NCI-H2196 treated with DMSO at 0.1 percent for 48 hours (cell line): Measurements from ENCODE around the gene TPP1.

Experiments used
- DNase-seq: peaks from one replicate; lab custom pipeline; 2025; ENCODE audit not compliant: unreplicated experiment; lab: John Stamatoyannopoulos, UW

The TPP1 gene

GRCh38 chr11:6619004-6619745, at the start of gene TPP1:
Gene TPP1 (minus strand): TSS chr11:6619422. CDS start chr11:6619400, 22 bp downstream.
- peak; percentile 83 for DNase-seq

DNA sequence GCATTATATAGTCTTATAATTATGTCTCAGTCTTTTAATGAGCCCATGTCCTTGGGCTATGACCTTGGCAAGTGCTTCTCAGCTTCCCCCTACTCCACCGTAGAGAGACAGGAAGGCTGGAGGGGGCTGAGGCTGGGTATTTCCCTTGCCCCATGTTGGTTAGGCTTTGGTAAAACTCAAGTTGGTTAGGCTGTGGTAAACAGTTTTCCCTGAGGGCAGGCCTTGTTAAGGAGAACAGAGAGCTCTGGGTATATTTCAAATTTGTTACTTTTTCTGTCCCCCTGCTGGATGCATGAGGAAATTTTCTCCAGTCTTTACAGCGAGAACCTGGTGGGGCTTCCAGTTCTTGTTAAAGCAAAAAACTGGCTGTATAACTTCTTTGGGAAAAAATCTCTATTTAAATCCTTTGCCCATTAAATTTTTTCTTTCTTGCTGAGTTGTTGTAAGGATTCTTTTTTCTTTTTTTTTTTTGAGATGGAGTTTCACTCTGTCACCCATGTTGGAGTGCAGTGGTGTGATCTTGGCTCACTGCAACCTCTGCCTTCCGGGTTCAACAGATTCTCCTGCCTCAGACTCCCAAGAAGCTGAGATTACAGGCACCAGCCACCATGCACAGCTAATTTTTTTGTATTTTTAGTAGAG, 48.6 kb upstream of the TPP1 start:
- DNase-seq: no peak

DNA sequence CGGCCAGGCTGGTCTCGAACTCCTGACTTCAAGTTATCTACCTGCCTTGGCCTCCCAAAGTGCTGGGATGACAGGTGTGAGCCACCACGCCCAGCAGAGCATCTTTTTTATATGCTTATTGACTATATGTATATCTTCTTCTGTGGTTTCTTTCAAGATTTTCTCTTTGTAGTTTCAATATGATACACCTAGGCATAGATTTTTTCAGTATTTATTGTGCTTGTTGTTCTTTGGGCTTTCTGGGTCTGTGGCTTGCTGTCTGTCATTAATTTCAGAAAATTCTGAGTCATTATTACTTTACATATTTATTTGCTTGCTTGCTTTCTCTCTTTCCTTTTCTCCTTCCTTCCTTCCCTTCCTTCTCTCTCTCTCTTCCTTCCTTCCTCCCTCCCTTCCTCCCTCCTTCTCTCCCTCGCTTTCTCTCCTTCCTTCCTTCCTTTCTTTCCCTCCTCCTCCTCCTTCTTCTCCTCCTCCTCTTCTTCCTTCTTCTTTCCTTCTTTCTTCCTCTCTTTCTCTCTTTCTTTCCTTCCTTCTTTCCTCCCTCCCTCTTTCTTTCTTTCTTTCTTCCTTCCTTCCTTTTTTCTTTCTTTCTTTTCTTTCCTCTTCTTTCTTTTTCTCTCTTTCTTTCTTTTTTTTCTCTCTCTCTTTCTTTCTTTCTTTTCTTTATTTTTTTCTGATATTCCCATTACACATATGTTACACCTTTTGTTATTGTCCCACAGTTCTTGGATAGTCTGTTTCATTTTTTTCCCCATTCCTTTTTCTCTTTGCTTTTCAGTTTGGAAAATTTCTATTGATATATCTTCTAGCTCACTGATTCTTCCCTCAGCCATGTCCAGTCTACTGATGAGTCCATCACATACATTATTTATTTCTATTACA, 47.3 kb upstream of the TPP1 start:
- DNase-seq: no peak

DNA sequence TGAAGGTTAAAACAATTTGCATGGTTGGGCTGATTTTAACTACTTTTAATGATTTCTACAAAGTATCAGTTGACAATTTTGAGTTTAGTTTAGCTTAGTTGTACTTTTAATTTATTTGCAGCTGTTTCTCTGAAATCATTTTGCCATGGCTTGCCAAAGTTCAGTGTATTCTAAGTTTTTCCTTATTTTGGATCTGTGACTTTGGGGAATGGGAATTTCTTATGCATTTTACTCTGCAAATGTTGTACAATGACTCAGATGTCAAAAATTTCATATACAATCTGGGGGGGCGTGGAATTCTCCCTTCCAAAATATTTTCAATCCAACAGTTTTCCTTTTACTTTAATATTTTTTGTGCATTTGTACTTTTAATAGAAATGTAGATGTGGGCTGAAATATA, 45.3 kb upstream of the TPP1 start:
- no peak for DNase-seq

GRCh38 chr11:6663794-6664469, 44.7 kb upstream of the TPP1 start:
- DNase-seq: no peak

GRCh38 chr11:6660712-6661111, 41.5 kb upstream of the TPP1 start:
- DNase-seq: no peak

DNA sequence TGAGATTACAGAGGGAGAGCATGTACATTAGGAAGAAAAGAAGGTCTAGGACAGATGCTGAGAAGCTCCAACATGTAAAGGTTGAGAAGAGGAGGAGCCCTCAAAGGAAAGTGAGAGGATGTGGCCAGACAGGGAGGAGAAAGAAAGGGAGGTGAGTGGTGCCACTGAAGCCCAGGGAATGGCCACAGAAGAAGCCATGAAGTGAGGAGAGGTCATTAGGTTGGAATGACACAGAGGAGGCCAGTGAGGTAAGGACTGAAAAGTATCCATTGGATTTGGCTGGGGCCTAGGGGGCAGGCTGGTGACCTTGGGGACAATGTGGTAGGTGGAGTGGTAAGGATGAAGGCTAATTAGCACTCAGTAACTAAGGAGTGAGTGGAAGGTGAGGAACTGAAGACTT, 39.4 kb upstream of the TPP1 start:
- no peak for DNase-seq

DNA sequence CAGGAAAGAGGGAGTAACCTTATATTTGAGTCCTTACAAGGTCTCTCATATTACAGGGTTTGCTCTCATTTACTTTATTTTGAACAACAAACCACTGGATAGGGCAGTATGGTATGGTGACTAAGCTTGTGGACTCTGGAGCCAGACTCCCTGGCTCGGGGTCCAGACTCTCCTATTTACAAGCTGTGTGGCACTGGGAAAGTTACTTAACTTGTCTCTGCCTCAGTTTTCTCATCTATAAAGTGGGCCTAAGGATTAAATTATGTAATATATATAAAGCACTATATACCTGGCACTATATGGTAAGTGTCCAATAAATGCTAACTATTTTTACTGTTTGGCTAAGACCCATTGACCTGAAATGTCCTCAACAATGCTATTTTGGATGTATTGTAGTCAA, 38.1 kb upstream of the TPP1 start:
- no peak for DNase-seq

GRCh38 chr11:6656936-6657335, 37.7 kb upstream of the TPP1 start:
- DNase-seq: no peak

- no peak for DNase-seq
Observed at GRCh38 chr11:6656584-6656915, 37.3 kb upstream of the TPP1 start.

- DNase-seq: no peak
Observed at GRCh38 chr11:6655790-6656583, 36.8 kb upstream of the TPP1 start, which contains the start of gene DCHS1. Gene DCHS1 (minus strand): TSS chr11:6655809. CDS start chr11:6641613, 14,196 bp downstream.

GRCh38 chr11:6655020-6655789, 36.0 kb upstream of the TPP1 start:
- DNase-seq: no peak

DNA sequence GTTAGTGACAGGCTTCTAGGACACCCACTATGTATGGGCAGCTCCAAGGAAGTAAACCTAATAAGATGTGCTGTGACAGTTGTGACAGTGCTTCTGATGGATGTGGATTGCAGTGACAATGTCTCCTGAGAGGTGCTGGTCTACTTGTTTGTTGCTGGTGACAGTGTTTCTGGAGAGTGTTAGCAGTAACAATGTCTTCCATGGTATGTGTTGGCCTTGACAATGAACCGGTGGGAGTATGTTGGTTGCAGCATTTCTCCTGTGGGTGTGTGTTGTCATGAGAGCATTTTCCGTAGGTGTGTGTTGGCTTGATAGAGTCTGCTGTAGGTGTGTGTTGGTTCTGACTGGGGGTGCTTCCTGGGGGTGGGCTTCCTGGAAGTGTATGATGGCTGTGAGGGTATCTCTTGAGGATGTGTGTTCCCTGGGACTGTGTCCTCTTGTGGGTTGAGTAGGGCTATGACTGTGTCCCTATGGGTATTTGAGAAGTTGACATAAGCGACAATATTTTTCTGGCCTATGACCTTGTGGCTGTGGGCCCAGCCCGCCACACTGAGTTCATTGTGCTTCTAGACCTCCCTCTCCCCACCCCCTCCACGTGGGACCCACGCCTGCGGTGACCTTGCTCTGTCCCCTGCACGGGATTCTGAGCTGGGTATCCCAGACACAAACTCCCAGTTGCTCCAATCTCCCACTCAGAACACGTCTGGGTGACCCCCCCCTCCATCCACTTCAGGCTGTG, 35.2 kb upstream of the TPP1 start:
- no peak for DNase-seq

DNA sequence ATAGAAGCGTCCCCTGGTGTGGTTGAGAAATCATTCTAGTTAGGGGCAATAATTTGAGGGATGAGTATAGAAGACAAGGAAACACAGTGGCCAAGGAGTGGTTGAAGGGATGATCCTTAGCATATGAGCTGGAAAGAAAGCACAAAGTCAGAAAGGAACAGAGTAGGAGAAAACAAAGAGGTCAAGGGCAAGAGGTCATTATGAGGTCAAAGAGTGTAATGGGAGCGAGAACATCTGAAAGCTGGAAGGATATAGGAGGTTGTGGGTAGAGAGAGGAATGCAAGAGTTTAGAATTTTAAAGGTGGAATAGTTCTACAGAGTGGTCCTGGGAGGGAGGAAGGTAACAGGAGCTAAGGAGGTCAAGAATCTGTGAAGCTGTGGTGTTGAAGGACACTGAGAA, 34.4 kb upstream of the TPP1 start:
- DNase-seq: no peak

DNA sequence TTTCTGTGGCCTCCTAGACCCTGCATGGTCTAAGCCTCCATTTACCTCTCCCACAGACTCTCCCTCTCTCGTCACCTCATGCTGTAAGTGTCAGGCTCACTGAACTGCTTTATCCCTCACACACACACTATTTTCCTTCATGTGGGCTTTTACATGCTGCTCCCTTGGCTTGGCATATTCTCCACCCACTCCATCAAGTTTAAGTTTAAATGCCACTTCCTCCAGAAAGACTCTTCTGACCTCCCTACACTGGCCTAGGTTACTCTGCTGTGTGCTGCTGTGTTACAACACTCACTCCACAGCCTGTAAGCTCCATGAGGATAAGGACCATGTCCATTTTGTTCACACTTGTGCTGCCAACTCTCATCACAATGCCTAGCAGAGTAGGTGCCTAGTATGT, 33.9 kb upstream of the TPP1 start:
- DNase-seq: no peak

DNA sequence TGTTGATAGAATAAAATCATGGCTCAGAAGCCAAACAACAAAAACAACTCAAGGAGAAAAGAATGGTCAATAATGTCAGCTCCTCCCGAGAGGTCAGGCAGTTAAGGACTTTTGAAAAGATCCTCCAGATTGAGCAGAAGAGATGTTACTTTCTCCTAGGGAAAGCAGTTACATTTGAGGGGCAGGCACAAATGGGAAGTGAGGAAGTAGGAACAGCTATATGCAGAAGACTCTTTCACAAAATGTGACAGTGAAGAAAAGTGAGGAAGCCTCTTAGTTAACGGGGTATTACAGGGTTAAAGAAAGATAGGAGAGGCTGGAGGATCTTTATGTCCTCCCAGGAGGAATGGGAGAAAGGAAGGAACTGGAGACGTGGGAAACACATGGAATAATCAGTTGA, 33.0 kb upstream of the TPP1 start:
- DNase-seq: no peak

DNA sequence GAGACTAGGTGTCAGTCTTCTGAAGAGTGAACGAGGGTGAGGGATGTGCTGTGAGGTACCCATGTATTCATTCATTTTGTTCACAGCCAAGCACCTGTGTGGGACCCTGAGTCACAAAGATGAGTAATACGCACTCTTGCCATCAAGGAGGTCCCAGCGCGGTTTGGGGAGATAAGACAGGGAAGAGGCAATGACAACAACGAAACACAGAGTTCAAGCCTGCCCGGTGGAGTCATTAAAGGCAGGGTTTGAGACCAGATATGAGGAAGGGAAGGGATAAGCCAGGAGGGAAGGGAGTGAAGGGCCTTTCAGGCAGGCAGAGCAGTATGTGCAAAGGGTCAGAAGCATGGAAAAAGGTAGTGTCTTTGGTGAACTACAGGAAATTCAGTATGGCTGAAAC, 31.8 kb upstream of the TPP1 start:
- DNase-seq: no peak

DNA sequence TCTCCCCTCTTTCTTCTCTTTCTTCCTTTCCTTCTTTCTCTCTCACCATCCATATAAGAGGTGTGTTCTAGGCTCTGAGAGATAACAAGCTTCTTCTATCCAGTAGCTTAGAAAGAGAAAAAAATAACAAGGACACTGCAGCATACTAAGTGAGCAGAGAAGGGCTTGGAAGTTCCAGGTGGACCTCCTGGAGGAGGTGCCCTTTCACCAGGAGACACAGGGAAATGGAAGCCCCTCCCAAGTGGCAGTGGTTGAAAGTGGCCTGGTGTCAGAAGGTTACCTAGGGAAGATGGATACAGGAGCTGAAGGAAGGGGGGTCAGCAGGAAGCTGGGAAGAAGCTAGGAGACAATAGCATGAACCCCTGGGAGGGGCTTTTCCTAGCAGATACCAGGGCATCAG, 30.9 kb upstream of the TPP1 start:
- DNase-seq: no peak

DNA sequence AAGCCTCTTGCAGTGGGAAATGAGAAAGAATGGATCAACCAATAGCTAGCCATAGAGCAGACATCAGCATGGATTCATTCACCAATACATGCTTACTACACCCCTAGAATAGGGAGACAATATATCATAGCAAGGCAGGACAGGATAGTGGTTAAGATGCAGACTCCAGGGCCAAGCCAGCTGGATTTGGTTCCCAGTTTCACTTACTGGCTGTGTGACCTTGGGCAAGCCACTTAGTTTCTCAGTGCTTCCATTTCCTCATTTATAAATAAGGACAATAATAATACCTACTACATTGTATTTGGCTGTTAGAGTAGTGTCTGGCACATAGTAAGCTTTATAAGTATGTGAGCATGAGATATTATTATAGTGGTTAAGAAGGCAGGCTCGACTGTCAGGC, 29.3 kb upstream of the TPP1 start:
- no peak for DNase-seq
